HG03066 (cell line): ENCODE measurements around the gene GSS.

Experiments
- ATAC-seq: cut with Tn5 transposase; IDR thresholded peaks from one replicate; pipeline ENCODE4 v1.9.1; 2021; ENCODE audit warnings: low read depth; ENCODE audit not compliant: unreplicated experiment

The GSS gene

GRCh38 chr20:34949120-34949519 lies 6.5 kb downstream of the GSS start:
- ATAC-seq = no peak

GRCh38 chr20:34948030-34948429 lies 7.6 kb downstream of the GSS start:
- ATAC-seq = no peak

DNA sequence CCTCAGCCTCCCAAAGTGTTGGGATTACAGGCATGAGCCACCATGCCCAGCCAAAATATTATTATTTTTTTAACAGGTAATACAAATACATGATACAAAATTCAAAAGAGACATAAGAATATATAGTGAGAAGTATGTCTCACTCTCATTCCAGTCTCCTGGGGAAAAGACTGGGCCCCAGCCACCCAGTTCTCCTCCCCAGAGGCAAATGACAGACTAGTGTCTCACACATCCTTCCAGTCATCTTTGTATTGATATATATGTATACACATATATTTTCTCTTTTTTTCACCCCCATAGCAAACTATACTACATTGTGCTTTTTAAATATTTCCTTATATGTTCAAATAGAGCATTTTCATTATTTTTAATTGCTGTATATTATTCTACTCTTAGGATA lies 8.3 kb downstream of the GSS start:
- no peak for ATAC-seq

DNA sequence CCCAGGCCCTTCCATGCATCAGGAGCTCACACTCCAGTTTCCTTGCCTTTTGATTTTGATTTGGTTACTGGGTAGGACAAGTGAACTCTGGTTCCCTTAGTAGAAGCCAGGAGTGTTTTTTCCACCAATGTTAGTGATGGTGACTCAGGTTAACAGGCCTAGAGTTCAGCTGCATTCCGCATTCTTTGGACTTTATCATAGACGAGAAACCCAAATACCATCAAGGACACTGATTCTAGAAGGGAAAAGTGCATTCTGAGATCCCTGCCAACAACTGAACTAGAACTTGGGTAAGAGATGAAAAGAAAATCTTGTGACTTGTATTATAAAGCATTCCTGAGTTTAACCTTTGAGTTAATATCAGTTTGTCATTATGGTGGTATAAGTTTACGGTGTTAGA lies 8.9 kb downstream of the GSS start:
- ATAC-seq = no peak

DNA sequence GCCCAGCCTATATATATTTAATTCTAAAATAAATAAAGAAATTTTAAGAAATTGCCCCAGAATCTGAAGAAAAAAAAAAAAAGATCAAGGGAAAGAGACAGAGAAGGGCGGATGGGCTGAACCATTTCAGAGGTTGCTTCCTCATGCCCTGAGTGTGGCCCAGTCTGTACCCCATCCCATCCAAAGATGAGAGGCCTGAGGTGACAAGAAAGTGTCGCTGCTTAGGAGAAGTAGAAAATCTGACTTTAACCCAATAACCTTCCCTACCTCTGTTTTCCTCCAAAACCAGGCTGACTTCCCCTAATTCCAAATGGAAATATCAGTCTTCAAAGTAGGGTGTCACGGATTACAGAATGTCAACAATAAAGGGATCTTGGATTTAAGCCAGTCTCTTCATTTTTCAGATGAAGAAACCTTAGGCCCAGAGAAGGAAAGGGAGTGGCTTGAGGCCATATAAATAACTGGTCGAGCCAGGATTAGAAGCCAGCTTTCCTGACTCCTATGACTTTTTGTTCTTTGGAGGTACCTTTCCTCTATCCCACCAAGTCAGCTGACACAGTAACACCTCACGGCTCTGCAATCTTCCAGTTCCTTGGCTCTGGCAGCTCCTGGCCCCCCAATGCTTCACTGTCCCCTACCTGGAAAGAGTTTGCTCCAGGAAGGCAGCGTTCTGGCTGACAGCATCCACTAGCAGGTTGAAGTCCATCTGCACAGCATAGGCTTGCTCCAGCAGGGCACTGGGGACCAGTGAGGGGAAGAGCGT lies 10.1 kb downstream of the GSS start:
- no peak for ATAC-seq

DNA sequence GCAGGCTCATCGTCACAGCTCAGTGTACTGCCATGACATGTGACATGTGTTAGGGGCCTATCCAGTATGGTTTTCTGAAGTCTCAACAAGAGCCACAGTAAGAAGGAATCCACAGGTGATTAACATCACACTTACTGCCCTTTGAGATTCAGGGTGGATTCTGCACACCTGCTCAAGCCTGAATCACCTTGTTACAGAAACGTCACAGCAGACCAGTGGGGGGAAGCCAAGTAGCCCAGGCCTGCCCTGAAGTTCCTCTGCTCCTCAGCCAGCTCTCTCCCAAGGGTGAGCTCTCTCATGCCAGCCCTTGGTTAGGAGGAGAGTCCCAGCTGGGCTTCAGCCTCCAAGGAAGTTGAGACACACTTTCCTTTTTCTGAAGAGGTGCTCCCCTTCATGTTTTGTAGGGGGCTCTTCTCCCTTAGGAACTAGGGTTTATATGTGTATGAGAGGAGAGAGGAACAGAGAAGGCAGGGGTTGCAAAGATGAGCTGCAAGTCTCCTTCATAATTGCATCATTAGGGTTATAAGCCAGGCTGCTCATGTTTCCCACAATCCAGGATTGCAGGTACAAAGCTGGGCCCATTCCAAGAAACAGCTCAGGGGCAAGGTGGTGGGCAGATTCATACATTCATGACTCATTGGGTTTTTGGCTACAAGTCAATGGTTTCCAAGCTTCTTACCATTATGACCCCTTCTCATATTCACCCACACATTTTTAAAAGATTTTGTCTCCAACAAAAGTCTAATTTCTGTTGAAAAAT lies 11.6 kb downstream of the GSS start:
- ATAC-seq = no peak

DNA sequence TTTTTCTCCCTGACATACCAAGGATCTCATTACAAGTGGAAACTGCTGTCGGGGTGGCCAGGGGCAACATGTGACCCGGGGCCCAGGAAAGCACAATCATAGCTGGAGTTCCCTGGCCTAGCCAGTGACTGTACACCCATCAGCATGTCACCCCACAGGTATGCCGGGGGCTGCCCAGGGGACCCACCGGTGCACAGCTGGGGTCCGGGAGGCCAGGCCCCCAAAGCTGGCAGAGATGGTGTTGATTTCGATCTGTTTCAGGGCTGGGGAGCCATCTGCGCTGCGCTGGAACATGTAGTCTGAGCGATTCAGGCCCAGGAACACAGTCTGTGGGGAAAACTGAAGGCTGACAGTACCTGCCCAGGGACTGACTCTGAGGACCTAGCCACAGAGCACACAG lies 13.3 kb downstream of the GSS start:
- ATAC-seq = no peak

DNA sequence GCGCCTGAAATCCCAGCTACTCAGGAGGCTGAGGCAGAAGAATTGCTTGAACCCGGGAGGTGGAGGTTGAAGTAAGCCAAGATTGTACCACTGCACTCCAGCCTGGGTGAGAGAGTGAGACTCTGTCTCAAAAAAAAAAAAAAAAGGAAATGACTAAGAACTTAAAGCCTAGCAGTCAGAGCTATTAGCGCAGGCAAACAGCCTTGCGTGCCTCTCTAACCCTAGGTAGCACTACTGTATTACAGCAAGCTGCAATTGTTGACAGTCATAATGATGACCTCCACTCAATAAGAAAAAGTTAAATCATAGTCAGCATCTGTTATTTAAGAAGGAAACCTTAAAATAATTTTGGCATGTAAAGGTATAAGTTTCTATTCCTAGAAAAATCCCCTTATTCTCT lies 14.4 kb downstream of the GSS start:
- no peak for ATAC-seq

- no peak for ATAC-seq
Observed at GRCh38 chr20:34940081-34940481, 15.5 kb downstream of the GSS start.

GRCh38 chr20:34938466-34939163 lies 17.0 kb downstream of the GSS start:
- ATAC-seq = no peak

DNA sequence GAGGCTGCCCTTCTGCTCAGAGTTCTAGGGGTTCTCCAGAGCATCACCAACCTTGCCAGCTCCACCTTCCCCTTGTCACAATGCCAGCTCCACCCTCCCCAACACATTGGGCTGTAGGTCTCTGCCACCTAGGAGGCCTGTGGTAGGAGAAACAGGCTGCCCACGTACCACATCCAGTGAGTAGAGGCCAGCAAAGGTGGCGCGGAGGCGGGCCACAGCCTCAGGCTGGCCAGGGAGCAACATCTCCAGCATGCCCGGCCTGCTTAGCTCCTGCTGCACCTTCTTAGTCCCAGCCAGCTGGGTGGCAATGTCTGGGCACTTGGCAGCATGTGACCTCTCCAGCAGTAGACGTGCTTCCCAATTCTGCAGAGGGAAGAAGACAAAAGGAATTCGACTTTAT lies 23.8 kb downstream of the GSS start:
- ATAC-seq = no peak

- no peak for ATAC-seq
Observed at GRCh38 chr20:34928411-34928810, 27.2 kb downstream of the GSS start.

DNA sequence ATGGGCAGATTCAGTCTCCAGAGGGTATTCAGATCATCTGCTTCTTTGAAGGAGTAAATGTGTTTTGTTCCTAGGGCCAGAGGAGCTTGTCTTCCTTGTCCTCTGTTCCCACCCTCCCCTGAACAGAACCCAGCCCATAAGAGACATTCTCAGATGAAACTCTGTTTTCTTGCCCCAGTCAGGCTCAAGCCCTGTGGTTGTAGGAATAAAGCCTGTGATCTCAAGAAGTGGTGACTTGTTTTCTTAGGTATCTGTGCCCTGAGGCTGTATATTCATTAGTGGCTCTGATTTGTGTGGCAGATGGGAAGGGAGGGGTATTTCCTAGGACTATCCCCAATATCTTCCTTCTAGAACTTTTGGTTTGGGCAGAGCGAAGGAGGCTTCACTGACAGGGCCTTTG lies 27.9 kb downstream of the GSS start:
- no peak for ATAC-seq

DNA sequence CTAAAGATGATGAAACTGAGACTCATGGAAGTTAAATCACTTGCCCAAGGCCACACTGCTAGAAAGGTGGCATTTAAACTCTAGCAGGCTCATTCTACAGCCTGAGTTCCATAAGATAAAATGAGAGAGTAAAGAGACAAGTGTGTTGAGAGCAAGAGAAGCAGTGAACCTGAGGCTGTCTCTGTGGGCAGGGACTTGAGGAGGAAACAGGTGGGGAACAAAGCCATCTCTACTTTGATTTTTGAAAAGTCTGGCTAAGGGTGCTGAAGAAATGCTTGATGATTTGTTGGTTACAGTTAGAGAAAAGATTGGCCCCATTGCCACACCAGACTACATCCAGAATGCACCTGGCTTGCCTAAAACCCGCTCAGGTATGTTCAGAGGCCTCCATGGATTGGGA lies 29.0 kb downstream of the GSS start:
- no peak for ATAC-seq

DNA sequence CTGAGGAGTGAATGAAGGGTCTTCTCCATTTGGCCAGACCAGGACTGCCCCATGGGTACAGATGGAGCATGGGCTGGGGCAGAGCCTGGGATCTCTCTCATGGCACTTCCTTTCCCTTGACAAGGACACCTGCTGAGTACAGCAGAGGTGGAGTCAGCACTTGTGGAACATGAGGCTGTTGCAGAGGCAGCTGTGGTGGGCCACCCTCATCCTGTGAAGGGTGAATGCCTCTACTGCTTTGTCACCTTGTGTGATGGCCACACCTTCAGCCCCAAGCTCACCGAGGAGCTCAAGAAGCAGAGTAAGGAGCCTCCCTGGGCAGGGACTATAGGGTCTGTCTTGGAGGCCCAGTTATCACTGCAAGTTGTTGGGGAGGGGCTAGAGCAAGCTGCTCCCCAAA lies 29.6 kb downstream of the GSS start:
- ATAC-seq = no peak

GRCh38 chr20:34925341-34925740 lies 30.3 kb downstream of the GSS start:
- no peak for ATAC-seq

DNA sequence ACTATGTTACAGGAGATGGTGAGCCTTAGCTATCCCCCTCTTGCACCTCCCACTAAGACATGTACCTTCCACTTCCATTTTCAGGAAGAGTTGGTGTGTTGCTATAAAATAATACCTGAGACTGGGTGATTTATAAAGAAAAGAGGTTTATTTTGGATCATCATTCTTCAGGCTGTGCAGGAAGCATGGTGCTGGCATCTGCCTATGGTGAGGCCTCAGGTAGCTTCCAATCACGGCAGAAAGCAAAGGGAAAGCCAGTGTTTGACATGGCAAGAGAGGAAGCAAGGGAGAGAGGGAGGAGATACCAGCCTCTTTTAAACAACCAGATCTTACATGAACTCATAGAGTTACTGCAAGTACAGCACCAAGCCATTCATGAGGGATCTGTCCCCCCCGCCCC lies 32.2 kb downstream of the GSS start:
- no peak for ATAC-seq

DNA sequence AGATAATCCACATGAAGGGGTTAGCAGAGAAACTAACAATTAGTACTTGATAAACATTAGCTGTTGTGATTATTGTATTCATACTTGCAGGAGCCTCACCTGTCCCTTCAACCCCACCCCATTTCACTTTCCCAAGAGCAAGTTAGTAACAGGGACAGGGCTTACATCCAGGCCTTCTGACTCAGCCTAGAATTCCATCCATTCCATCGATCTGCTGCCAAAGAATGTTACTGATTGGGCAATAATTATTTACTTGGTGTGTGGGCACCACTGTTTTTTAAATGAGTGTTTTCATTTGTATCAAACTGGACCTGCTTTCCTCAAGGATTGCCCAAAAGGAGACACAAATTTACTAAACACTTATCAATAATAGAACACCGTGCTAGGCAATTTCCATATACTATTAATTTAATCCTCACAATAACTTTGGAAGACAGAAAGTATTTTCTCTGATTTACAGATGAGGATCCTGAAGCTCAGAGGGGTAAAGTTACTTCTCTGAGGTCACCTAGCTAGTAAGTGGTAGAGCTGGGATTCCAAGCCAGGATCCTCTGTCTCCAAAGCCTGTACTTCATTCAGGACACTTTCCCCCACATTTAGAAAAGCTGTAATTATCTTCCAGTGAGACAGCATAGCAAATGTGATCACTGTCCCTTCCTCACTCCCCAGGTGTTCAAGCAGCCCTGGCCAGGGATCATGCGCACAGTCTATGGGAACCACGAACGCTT lies 32.8 kb downstream of the GSS start:
- no peak for ATAC-seq

DNA sequence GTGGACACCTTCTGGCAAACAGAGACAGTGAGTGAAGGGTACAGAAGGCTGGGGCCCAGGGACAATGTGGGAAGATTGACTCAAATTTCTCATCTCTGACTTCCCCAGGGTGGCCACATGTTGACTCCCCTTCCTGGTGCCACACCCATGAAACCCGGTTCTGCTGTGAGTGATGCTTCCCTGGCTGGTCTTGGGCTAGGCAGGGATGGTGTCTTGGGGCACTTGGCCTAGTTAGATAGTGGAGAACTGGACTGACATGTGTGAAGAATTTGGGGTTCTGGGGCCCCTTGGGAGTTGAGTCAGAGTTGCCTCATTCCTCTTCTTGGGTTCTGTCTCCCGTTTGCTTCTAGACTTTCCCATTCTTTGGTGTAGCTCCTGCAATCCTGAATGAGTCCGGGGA lies 34.2 kb downstream of the GSS start:
- no peak for ATAC-seq

DNA sequence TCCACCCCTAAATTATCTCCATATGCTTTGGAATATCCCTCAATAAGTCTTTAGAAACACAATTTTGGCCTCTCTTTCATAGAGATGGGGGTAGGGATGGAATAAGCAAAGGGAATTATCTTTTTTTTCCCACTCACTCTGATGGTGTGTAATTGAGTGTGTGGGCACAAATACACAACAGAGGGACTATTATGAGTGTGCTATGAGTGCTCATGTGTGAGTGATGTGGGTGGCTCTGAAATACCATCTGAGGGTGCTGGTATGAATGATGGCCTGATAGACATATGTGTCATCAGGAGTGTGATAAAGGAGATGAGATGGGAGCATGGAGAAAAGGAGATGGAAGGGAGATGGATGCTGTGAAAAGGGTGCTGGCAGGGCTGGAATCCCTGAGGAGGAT lies 35.6 kb downstream of the GSS start:
- no peak for ATAC-seq

GRCh38 chr20:34916774-34917354 lies 38.7 kb downstream of the GSS start:
- ATAC-seq = no peak
